OCI-LY1 (cell line): ENCODE measurements around the gene NDUFAF3.

Experiments
- H2AFZ ChIP-seq: fragments of 200-600 bp; sonication (generic), shearing (Covaris generic); 2 replicates; pipeline ENCODE4 v1.6.0; 2014; ENCODE audit warnings: antibody characterized with exemption, mild to moderate bottlenecking, low read length
- H3F3A ChIP-seq: fragments of 200-600 bp; sonication (generic), shearing (Covaris generic); 2 replicates; pipeline ENCODE4 v1.6.0; 2014; ENCODE audit warnings: mild to moderate bottlenecking, antibody characterized with exemption, low read length, moderate library complexity; ENCODE audit not compliant: insufficient read depth
- H3K27ac ChIP-seq: fragments of 200-600 bp; sonication (generic); 2 replicates; pipeline ENCODE4 v1.5.1; 2014; ENCODE audit warnings: low read length, mixed run types, mild to moderate bottlenecking, low read depth; ENCODE audit not compliant: poor library complexity, severe bottlenecking
- H3K27me3 ChIP-seq: fragments of 200-600 bp; sonication (generic); 2 replicates; pipeline ENCODE4 v1.6.0; 2014; ENCODE audit warnings: antibody characterized with exemption, mild to moderate bottlenecking, low read length, moderate library complexity; ENCODE audit not compliant: insufficient read depth
- H3K36me3 ChIP-seq: fragments of 200-600 bp; sonication (generic); 2 replicates; pipeline ENCODE4 v1.6.1; 2014; ENCODE audit warnings: mild to moderate bottlenecking, antibody characterized with exemption, low read length, moderate library complexity, mixed read lengths; ENCODE audit not compliant: insufficient read depth
- H3K4me1 ChIP-seq: fragments of 200-600 bp; sonication (generic); 2 replicates; pipeline ENCODE4 v1.5.1; 2014; ENCODE audit warnings: mild to moderate bottlenecking, low read length, moderate library complexity; ENCODE audit not compliant: insufficient read depth, severe bottlenecking
- H3K4me2 ChIP-seq: fragments of 200-600 bp; sonication (generic), shearing (Covaris generic); 2 replicates; pipeline ENCODE4 v1.6.1; 2014; ENCODE audit warnings: low read length
- H3K4me3 ChIP-seq: fragments of 200-600 bp; sonication (generic); 2 replicates; pipeline ENCODE4 v1.5.1; 2014; ENCODE audit warnings: low read length, low read depth, mild to moderate bottlenecking, mixed read lengths; ENCODE audit not compliant: poor library complexity, severe bottlenecking
- H3K79me2 ChIP-seq: fragments of 200-600 bp; shearing (Covaris generic); 2 replicates; pipeline ENCODE4 v1.6.1; 2016; ENCODE audit warnings: mixed run types, low read length, mixed read lengths; ENCODE audit not compliant: insufficient read depth
- H3K9ac ChIP-seq: fragments of 200-600 bp; sonication (generic), shearing (Covaris generic); 2 replicates; pipeline ENCODE4 v1.6.1; 2014; ENCODE audit warnings: mild to moderate bottlenecking, low read length, mixed read lengths
- H3K9me2 ChIP-seq: fragments of 200-600 bp; sonication (generic), shearing (Covaris generic); 2 replicates; pipeline ENCODE4 v1.6.1; 2014; ENCODE audit warnings: low read depth, mild to moderate bottlenecking, low read length, mixed read lengths
- H3K9me3 ChIP-seq: fragments of 200-600 bp; shearing (Covaris generic); 2 replicates; pipeline ENCODE4 v1.6.1; 2014; ENCODE audit warnings: low read length, mixed read lengths
- H4K20me1 ChIP-seq: fragments of 200-600 bp; sonication (generic), shearing (Covaris generic); 2 replicates; pipeline ENCODE4 v1.6.0; 2016; ENCODE audit warnings: mild to moderate bottlenecking, low read length; ENCODE audit not compliant: insufficient read depth
- EZH2 ChIP-seq: fragments of 200-600 bp; sonication (generic), shearing (Covaris generic); IDR thresholded peaks from 2 replicates; pipeline ENCODE4 v1.8.0; 2017; ENCODE audit warnings: borderline replicate concordance, mixed run types, mild to moderate bottlenecking, antibody characterized with exemption, low read length, moderate library complexity, mixed read lengths
- TF ChIP-seq, protein P1 (sequence below): fragments of 200-600 bp; sonication (generic), shearing (Covaris generic); IDR thresholded peaks from 2 replicates; pipeline ENCODE4 v1.5.1; 2017; ENCODE audit warnings: mild to moderate bottlenecking, antibody characterized with exemption, low read length, moderate library complexity, mixed read lengths

NDUFAF3 gene

DNA sequence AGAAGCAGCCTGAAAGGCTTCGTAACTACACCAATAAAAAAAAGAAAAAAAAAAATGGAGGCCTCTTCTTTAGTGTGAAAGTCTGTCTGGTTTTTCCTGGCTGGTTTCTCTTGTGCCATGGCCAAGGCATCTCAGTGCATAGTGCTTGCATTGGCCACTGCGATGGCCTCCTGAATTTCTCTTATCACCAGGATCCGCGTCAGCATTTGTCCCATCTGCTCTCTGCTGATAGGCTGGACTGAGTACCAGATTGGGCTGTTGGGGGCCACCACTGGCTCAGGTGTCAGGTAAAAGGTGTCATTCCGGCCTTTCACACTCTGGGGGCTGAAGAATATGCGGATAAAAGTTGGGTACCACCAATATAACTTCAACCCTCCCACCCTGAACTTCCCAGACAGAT is 8.4 kb downstream of the NDUFAF3 start:
- Histone ChIP-seq H3K4me1 (peaks cover 34% of the 10 kb centered on the region), H3K9me2 (no peaks in the 10 kb centered on the region), H3K4me3 (no peak overlapping the region), H2AFZ (no peak overlapping the region), H3K36me3 (peaks cover 87% of the 10 kb centered on the region), H3K9ac (no peak overlapping the region), H3K9me3 (no peaks in the 10 kb centered on the region), H4K20me1 (no peaks in the 10 kb centered on the region), H3K27ac (no peak overlapping the region), H3K79me2 (no peaks in the 10 kb centered on the region), H3F3A (0 out of 2 replicates have a peak, but pooled peaks cover 2% of the 10 kb centered on the region), H3K4me2 (no peak overlapping the region), H3K27me3 (no peaks in the 10 kb centered on the region)
- TF ChIP-seq, protein P1, sequence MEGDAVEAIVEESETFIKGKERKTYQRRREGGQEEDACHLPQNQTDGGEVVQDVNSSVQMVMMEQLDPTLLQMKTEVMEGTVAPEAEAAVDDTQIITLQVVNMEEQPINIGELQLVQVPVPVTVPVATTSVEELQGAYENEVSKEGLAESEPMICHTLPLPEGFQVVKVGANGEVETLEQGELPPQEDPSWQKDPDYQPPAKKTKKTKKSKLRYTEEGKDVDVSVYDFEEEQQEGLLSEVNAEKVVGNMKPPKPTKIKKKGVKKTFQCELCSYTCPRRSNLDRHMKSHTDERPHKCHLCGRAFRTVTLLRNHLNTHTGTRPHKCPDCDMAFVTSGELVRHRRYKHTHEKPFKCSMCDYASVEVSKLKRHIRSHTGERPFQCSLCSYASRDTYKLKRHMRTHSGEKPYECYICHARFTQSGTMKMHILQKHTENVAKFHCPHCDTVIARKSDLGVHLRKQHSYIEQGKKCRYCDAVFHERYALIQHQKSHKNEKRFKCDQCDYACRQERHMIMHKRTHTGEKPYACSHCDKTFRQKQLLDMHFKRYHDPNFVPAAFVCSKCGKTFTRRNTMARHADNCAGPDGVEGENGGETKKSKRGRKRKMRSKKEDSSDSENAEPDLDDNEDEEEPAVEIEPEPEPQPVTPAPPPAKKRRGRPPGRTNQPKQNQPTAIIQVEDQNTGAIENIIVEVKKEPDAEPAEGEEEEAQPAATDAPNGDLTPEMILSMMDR, result no peak
- no peak for TF ChIP-seq EZH2

GRCh38 chr3:49032646-49033304 is 10.9 kb downstream of the NDUFAF3 start:
- H3F3A ChIP-seq, result 0 out of 2 replicates have a peak, but pooled peaks cover 2% of the 10 kb centered on the region
- no peak overlapping the region for H3K9ac ChIP-seq
- H3K9me2 ChIP-seq, result no peaks in the 10 kb centered on the region
- peaks cover 82% of the 10 kb centered on the region for H3K36me3 ChIP-seq
- no peak overlapping the region for H3K4me3 ChIP-seq
- TF ChIP-seq, protein P1, result no peak
- no peak for TF ChIP-seq EZH2
- H3K9me3 ChIP-seq, result no peaks in the 10 kb centered on the region
- H3K79me2 ChIP-seq, result no peaks in the 10 kb centered on the region
- H3K27me3 ChIP-seq, result no peaks in the 10 kb centered on the region
- no peak overlapping the region for H2AFZ ChIP-seq
- H4K20me1 ChIP-seq, result no peaks in the 10 kb centered on the region
- no peak overlapping the region for H3K4me2 ChIP-seq
- H3K4me1 ChIP-seq, result peaks cover 14% of the 10 kb centered on the region
- H3K27ac ChIP-seq, result no peak overlapping the region

GRCh38 chr3:49034650-49035049 is 12.7 kb downstream of the NDUFAF3 start:
- Histone ChIP-seq H2AFZ (no peak overlapping the region), H4K20me1 (no peaks in the 10 kb centered on the region), H3K9me3 (no peaks in the 10 kb centered on the region), H3K79me2 (no peaks in the 10 kb centered on the region), H3F3A (0 out of 2 replicates have a peak, but pooled peaks cover 1% of the 10 kb centered on the region), H3K9me2 (no peaks in the 10 kb centered on the region), H3K36me3 (peaks cover 72% of the 10 kb centered on the region), H3K27ac (no peak overlapping the region), H3K27me3 (no peaks in the 10 kb centered on the region), H3K9ac (no peak overlapping the region), H3K4me3 (no peak overlapping the region), H3K4me1 (peaks cover 1% of the 10 kb centered on the region), H3K4me2 (no peak overlapping the region)
- TF ChIP-seq, protein P1, result no peak
